ENCODE results near the gene ZFP1.

The ZFP1 gene

GRCh38 chr16:75148311-75149195, at the start of gene ZFP1:
Gene ZFP1 (plus strand): TSS chr16:75148524. CDS start chr16:75152952, 4,428 bp downstream.
- DNase-seq = peak; percentile 96

DNA sequence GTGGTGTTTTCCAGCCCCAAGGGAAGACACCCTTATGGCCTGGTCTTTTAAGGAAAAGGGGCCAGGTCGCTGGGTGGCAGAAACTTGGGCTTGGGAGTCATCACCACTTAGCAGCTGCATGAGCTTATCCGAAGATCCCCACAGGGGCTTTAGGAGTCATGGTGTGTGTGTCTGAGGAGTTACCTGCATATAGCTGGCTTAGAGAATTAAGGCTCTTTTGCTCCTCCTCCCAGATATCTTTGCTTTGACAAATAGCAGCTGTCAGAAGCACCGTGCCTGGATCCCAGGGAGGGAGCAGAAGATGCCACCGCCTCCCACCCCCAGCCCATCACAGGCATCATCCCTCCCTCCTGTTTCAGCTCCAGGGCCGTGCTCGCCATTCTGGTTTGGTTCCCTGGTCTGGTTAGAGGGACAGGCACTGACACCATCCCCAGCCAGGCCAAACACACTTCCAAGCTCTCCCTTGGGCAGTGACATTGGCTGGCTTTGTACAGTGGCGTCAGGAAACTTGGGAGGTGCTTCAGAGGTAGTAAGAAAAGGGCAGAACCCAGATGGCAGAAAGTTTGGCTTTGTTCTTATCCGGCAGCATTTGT, 49.2 kb upstream of the ZFP1 start:
- no peak for DNase-seq

- peak; percentile 57 for DNase-seq
These were observed 48.4 kb upstream of the ZFP1 start for GRCh38 chr16:75099738-75100602.

DNA sequence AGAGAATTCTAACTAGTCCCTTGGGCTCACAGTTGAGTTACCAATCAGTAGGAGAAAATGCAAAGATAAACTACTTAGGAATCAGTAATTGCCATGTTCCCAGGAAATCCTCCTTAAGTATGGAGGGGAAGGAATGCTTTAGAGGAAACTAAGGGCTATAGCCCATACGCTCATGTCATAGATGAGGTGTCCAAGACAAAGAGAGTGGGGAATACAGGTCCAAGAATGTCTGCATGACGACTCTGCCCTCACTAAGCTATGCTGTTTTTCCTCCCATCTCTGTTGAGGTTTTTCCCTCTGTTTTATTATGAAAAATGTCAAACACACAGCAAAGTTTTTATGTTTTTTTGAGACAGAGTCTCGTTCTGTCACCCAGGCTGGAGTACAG, 47.7 kb upstream of the ZFP1 start:
- no peak for DNase-seq

DNA sequence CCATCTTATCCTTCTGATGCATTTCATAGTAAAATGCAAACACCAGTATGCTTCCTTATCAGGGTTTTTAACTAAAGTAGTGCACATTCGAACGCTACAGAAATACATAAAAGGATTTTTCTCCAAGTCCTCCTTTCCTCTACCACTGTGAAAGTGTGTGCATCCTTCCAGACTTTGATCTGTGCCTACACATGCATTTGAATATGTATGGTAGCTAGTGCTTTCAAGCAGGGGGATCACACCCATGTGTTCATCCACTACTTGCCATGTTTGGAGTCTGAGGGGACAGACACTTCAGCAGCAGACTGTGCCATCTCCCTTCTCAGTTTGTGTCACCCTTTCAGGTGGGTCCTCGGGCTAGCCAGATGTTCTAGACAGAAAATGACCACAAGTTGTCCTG, 46.7 kb upstream of the ZFP1 start:
- DNase-seq = no peak

- DNase-seq = no peak
These were observed 45.7 kb upstream of the ZFP1 start for GRCh38 chr16:75102595-75102994.

- no peak for DNase-seq
These were observed 44.3 kb upstream of the ZFP1 start for GRCh38 chr16:75103994-75104393.

- DNase-seq = no peak
These were observed 43.5 kb upstream of the ZFP1 start for GRCh38 chr16:75104836-75105235.

DNA sequence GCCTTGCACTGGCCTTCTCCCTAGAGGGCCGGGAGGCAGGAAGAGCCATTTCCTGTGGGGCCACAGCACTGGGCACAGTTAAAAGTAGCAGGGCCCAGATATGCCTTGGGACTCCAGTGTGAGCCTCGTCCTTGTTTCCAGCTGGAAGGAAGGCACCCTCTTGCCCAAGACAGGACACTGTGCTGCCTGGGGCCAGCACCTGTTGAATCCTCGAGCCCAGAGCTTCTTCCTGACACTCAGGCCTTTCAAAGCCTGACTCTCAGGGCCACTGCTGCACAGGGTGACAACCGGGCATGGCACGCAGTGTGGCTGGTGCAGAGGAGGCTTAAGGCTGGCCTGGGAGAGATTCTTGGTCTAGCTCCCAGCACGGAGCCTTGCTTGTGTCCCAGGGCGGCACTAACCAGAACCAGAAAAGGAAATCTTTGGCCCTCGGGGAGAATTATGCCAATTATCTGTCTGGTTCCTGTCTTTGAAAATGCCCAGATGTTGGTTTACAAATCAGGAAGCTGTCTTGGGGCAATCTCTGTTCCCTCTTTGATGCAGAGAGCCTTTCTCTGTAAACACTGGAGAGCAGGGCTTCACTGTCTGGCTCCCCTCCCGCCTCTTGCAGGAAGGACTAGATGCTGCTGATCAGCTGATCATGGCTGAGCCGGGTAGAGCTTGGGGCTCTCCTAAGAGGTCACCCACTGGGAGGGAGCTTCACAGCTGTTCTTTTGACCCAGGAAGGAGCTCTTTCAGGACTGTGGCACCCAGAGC, 42.8 kb upstream of the ZFP1 start:
- peak; percentile 28 for DNase-seq

DNA sequence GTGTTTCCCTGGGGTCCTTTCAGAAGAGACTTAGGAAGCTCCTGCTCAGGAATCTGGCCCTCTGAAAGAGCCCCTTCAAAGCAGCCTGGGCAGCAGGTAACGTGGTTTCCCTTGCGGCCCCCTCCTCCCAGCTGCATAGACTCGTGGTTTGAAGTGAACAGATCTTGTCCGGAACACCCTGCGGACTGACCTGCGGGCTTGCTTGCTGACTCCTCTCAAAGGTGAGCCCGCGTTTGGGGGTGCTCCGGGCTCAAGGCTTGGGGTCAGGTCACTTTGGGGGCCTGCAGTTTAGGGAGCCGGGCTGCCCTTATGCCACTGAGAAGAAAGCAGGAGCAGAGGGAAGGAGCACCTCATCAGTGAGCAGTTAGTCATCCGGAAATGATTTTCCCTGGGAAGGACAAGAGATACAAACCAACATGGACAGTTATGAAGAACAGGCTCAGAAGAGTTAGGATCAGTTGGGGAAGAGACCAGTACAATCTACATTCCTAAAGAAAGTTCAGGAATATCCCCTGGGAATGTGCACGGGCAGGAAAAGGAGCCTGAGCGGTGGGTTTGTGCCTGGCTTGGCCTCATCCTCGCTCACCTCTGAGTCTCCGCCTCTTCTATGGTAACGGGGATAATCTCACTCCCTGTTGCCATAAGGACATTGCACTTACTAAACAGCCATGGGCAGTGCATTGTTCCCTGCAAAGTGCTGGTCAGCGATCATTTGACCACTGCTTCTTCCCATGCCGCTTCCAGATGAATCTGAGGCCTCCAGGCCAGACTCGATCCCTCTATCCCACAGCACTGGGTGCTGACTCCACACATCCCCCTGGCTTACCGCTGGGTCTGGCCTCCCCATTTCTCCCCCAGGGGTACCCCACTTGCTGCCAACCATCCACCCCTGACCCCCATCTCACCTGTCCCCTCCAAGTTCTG, 41.7 kb upstream of the ZFP1 start:
- DNase-seq = no peak

GRCh38 chr16:75107505-75107904, 40.8 kb upstream of the ZFP1 start:
- no peak for DNase-seq

GRCh38 chr16:75108792-75109731, 39.3 kb upstream of the ZFP1 start:
- peak; percentile 87 for DNase-seq

DNA sequence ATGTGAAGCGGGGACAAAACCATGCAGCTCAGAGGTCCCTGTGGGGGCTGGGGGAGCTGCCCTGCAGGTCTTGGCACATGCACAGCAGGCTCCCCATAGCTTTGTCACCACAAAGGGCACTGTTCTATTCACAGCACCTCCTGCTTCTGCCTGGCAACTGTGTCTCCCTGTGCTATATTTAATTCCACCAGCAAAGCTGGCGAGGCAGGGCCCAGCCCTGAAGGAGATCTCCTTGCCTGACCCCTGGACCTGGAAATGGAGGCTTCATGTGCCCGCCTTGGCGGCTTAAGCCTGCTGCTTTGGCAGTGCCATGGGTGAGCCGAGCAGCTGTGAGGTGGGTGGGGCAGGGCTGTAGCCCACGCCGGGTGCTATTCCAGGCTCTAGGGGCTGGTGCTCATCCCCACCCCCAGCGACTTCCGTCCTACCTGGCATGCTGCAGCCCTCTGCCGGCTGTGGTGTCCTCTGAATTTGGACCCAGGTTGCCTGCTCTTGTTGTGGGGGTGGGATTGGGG, 38.5 kb upstream of the ZFP1 start:
- DNase-seq = peak; percentile 27

DNA sequence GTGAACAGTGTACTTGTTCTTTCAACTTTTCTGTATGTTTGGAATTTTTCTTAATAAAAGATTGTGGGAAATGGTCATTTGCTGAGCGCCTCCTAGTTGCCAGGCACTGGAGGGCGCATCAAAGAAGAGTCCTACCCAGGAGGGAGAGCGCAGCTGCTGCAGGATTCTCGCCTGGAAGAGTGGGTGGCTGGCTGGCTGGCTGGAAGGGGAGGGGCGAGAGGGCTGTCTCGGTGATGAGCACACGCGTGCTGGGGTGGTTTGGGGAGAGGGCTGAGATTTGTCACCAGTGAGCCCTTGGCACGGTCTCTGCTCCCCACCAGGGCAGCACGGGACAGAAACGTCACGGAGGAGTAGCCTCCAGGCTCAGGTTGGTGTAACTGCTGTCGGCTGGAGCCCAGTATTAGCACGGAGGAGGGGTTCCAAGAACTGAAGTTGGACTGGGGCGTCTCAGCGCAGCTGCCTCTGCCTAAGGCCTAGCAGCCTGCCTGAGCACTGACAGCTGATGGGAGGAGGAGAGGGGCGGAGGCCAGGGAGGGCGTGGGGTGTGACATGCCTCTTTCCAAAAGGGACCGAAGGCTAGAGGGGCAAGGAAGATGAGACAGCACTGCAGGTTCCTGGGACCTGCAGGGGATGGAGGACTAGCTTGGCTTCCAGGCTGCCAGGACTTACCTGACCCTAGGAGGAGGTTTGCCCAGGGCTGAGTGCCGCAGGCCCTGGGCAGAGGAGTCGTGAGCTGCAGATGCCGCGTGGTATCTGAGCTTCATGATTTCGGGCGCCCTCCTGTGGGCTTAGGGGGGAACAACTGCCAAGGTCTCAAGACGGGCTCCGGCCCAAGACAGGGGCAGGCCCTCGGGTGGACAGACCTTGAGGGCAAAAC, 37.4 kb upstream of the ZFP1 start:
- DNase-seq = peak; percentile 89

DNA sequence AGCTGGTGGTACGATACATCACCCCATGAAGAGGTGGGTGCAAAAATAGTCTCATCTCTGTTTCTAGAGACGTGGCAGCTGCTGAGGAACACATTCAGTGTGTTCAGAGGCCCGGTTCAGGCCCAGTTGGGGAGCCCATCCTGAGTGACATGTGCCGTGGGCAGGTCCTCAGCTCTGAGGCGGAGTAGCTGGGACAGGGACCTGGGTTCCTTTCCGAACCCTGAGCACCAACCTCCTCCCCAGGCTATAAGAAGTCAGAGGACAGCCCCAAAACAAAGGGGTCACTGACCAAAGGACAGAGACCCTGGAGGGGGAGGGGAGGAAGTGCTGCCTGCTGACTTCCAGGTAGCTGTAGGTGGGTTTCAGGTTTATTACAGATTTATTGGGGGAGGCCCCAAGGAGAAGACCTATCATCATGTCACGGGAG, 36.8 kb upstream of the ZFP1 start:
- no peak for DNase-seq

DNA sequence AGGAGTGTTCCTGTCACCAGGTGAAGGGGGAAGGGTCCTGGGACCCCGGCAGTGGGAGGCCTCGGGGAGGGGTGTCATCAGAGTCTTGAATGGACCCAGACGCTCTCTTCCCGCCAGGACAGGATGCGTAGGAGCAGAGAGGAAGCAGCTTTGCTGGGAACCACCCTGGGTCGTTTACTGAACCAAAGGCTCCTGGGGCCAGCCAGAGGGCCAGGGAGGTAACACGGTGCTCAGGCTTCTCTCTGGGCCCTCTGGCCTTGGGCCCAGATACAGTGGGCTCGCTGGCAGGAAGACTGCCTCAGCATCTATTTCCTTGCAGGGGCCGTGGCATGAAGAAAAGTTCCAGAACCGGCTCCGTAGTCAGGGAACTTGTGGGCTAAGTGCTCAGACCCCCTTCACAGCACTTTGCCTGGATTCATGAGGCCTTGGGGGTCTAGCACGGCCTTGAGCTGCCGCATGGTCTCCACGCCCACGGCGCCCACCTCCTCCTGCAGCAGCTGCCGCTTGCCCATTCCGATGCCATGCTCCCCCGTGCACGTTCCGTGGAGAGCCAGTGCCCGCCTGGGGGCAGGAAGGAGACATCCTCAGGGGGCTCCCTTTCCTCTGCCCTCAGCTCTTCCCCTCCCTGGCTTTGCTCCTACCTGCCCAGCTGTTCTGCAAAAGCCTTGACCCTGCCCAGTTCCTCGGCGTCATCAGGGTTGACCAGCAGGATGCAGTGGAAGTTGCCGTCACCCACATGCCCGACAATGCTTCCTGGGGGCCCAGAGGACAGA, 36.2 kb upstream of the ZFP1 start:
- no peak for DNase-seq

- DNase-seq = no peak
These were observed 35.4 kb upstream of the ZFP1 start for GRCh38 chr16:75112734-75113491.

Measured in CD4-positive, alpha-beta T cell treated with Interleukin-17A for 4 hours (primary cell).